Ectodermal cell (in vitro differentiated cells): ENCODE results near the gene MRS2.
"Not testable (repeated sequence)": the region's sequence is repeated elsewhere in the genome, so short reads cannot be mapped to it uniquely, and the experiment has no call there.

Source experiments
- H3K27ac ChIP-seq: 2 replicates; pipeline ENCODE4 v1.7.0; 2013; ENCODE audit warnings: mild to moderate bottlenecking, low read depth, low read length; ENCODE audit not compliant: insufficient read depth, poor library complexity, severe bottlenecking
- H3K27me3 ChIP-seq: 2 replicates; pipeline ENCODE4 v1.7.0; 2013; ENCODE audit warnings: mild to moderate bottlenecking, low read length; ENCODE audit not compliant: insufficient read depth, control insufficient read depth, poor library complexity, severe bottlenecking
- H3K36me3 ChIP-seq: one replicate; pipeline ENCODE4 v1.7.0; 2013; ENCODE audit warnings: low read length; ENCODE audit not compliant: control insufficient read depth, insufficient read depth
- H3K4me1 ChIP-seq: one replicate; pipeline ENCODE4 v1.7.0; 2013; ENCODE audit warnings: low read length; ENCODE audit not compliant: control insufficient read depth, insufficient read depth
- H3K4me3 ChIP-seq: 2 replicates; pipeline ENCODE4 v1.7.0; 2013; ENCODE audit warnings: low read depth, low read length, control low read depth; ENCODE audit not compliant: insufficient read depth
- H3K9me3 ChIP-seq: 2 replicates; pipeline ENCODE4 v1.7.0; 2013; ENCODE audit warnings: mild to moderate bottlenecking, low read length, moderate library complexity; ENCODE audit not compliant: control insufficient read depth
- WGBS, 2 experiments: methylation state at CpG; one replicate each; pipeline ENCODE4 v1.1.7; 2013; ENCODE audit warnings: missing lambda C conversion rate in 2 of 2; 5-methylcytosine and 5-hydroxymethylcytosine counted together

MRS2 gene

DNA sequence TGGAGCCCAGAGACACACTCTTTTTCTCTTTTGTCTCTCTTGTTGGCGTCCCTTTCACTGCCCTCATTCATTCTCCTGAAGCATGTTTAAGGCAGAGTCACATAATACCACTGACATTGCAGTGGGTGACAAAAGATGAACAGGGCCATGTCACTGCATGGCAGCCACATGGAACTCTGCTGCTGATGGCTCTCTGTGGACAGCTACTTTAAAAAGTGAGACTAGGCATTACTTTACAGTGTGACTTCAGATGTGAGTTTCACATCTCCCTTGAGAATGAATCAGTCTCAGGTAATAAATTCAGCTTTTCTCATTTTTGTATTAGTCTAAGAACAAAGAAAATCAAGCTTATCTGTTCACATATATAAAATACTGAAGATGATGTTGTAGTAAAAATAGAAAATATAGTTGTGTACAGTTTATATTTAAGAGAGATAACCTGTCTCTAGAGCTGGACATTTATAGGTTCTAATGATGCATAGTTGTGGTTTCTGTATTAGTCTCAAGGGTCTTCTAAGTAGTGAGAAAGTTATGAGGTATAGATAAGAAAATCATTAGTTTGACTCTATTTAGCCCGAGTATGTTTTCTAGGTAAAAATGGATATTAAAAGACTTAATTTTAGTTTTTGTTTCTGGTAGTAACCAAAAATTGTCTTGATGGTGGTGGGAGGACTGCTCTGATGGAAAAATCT is 6.1 kb downstream of the MRS2 start:
- 88 to 93% methylated on average over 2 of the region's 2 CpGs for WGBS, 2 experiments
- Histone ChIP-seq H3K9me3 (no peaks in the 10 kb centered on the region), H3K4me1 (no peaks in the 10 kb centered on the region), H3K36me3 (peaks cover 20% of the 10 kb centered on the region), H3K4me3 (no peak overlapping the region), H3K27ac (no peak overlapping the region), H3K27me3 (no peaks in the 10 kb centered on the region)

DNA sequence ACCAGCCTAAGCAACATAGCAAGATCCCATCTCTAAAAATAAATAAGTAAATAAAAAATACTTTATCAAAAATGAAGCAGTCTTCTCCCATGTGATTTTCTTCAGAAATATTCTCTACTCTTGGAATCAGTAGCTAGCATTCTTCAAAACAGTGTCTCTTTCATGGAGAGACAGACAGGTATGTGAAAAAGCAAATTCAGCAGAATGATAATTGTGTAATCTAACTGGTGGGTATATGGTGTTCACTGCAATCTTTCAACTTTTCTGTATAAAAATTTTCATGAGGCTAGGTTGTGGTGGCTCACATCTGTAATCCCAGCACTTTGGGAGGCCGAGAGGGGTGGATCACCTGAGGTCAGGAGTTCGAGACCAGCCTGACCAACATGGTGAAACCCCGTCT is 7.9 kb downstream of the MRS2 start:
- WGBS, 2 experiments = 94 to 97% methylated on average over 3 of the region's 3 CpGs
- H3K36me3 ChIP-seq = peaks cover 27% of the 10 kb centered on the region
- no peak overlapping the region for H3K4me3 ChIP-seq
- no peak overlapping the region for H3K27ac ChIP-seq
- H3K27me3 ChIP-seq = no peaks in the 10 kb centered on the region
- H3K9me3 ChIP-seq = no peaks in the 10 kb centered on the region
- H3K4me1 ChIP-seq = no peaks in the 10 kb centered on the region

DNA sequence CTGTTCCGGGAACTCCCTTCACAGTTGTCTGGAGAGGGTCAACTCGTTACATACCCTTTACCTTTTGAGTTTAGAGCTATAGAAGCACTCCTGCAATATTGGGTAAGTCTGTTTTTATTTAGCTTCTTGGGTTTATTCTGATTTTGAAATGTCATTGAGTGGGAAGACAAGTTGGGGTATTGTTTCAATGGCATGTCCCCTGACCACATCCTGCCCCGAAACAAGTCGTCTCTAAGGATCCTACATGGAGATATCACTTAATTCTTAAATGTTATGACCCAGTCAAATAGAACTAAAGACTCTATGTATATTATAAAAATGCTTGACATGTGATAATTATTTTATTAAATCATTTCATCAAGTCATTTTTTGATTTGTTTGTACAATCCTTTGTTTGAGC is 9.6 kb downstream of the MRS2 start:
- peaks cover 32% of the 10 kb centered on the region for H3K36me3 ChIP-seq
- 98 to 100% methylated on average over 2 to 4 of the region's 4 CpGs for WGBS, 2 experiments

DNA sequence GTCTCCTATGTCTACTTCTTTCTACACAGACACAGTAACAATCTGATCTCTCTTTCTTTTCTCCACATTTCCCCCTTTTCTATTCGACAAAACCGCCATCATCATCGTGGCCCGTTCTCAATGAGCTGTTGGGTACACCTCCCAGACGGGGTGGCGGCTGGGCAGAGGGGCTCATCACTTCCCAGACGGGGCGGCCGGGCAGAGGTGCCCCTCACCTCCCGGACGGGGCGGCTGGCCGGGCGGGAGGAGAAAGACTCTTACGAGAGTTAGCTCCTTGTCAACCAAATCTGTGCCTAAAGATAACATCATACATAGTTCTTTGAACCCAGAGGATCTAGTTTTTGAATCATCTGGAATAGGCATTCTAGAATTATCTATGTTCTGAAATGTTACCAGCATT is 11.8 kb downstream of the MRS2 start:
- 95 to 97% methylated on average over 15 of the region's 15 CpGs for WGBS, 2 experiments
- H3K4me1 ChIP-seq, H3K4me3 ChIP-seq, H3K27ac ChIP-seq, H3K9me3 ChIP-seq, H3K27me3 ChIP-seq: not testable (repeated sequence)
- peaks cover 28% of the 10 kb centered on the region for H3K36me3 ChIP-seq

More for the DNA sequence above, 9.6 kb downstream of the MRS2 start:
- Histone ChIP-seq H3K9me3 (no peaks in the 10 kb centered on the region), H3K27me3 (no peaks in the 10 kb centered on the region), H3K4me3 (no peak overlapping the region), H3K27ac (no peak overlapping the region), H3K4me1 (no peaks in the 10 kb centered on the region)

DNA sequence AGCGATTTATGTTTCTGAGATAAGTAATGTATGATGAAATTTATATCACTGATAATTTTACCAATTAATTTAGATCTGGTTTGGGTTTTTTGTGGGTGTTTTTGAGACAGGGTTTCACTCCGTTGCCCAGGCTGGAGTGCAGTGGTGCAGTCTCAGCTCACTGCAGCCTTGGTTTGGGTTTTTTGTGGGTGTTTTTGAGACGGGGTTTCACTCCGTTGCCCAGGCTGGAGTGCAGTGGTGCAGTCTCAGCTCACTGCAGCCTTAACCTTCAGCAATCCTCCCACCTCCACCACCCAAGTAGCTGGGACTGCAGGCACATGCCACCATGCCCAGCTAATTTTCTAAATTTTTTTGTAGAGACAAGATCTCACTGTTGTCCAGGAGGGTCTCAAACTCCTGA is 13.0 kb downstream of the MRS2 start:
- peaks cover 40% of the 10 kb centered on the region for H3K36me3 ChIP-seq
- H3K4me3 ChIP-seq = no peak overlapping the region
- H3K4me1 ChIP-seq = no peaks in the 10 kb centered on the region
- WGBS, 2 experiments = 92 to 96% methylated on average over 3 to 4 of the region's 4 CpGs
- H3K27me3 ChIP-seq = no peaks in the 10 kb centered on the region
- no peaks in the 10 kb centered on the region for H3K9me3 ChIP-seq
- no peak overlapping the region for H3K27ac ChIP-seq

DNA sequence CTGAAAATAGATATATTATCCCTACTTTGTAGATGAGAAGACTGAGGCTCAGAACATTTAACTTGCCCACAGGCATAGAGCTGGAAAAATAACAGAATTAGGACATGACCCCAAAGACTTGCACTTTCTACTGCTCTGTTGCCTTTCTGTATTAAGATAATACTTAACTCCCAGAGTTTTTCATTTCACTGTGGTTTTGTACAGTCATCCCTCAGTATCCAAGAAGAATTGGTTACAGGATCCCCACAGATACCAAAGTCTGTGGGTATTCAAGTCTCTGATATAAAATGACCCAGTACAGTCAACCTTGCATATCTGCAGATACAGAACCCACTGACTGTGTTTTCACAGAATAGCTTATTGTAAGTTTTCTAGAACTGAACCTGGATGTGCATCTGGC is 16.8 kb downstream of the MRS2 start:
- no peaks in the 10 kb centered on the region for H3K27me3 ChIP-seq
- H3K4me3 ChIP-seq = no peak overlapping the region
- no peaks in the 10 kb centered on the region for H3K4me1 ChIP-seq
- H3K9me3 ChIP-seq = no peaks in the 10 kb centered on the region
- peaks cover 38% of the 10 kb centered on the region for H3K36me3 ChIP-seq
- no peak overlapping the region for H3K27ac ChIP-seq

DNA sequence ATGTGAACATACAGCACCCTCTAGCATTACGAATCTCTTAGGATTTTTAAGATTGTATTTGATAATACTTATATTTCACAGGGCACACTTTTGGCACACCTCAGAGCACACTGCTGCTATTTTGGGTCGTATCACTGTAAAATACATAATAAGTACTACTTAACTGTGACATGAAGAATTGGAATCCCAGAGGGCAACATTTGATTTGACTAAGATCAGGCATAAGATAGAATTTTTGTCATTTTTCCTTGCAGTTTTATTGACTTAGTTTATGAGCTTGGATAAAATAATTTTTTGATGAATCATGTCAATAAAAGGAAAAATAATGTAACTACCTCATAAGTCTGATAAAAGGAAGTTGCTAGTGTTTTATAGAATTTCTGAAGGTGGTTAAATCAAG is 22.4 kb downstream of the MRS2 start:
- Histone ChIP-seq H3K9me3 (no peaks in the 10 kb centered on the region), H3K27ac (no peak overlapping the region), H3K27me3 (no peaks in the 10 kb centered on the region), H3K4me3 (no peak overlapping the region), H3K36me3 (peaks cover 17% of the 10 kb centered on the region), H3K4me1 (no peaks in the 10 kb centered on the region)
- WGBS, 2 experiments = 100% methylated on average over 1 to 2 of the region's 2 CpGs

DNA sequence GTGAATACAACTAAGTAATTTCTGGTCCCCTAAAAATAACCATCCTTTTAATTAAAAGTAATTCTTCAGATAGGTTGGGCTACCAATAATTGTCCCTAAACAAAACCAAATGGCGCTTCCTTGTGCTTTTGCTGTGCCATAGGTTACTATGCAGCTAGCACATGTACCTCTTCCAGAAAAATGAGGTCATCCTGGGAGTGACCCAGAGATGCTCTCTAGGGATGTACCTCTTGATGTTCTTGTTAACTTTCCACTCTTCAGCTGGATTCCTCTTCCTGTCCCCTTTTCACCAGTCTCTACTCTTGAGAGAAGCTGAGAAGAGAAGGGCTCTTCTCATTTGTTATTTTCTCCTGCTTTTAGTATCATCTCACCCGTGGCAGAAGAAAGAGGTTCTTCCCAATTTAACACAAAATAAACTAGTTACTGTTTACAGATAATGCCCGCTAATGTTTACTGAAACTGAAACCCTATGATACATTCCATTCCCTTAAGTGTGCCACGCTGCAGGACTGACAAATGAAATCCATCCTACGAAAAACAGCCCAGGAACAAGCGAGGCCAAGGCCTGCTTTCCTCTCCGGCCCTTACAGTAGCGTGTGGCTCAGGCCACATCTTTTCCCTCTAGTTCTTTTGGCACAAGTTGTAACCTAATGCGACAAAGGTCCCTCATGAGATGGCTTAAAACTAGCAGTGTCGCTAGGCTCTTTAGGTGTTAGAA is 24.2 kb downstream of the MRS2 start:
- Histone ChIP-seq H3K9me3 (no peaks in the 10 kb centered on the region), H3K27me3 (no peaks in the 10 kb centered on the region), H3K36me3 (peaks cover 11% of the 10 kb centered on the region), H3K4me3 (no peak overlapping the region), H3K4me1 (no peaks in the 10 kb centered on the region), H3K27ac (no peak overlapping the region)
- 92 to 94% methylated on average over 10 of the region's 10 CpGs for WGBS, 2 experiments

DNA sequence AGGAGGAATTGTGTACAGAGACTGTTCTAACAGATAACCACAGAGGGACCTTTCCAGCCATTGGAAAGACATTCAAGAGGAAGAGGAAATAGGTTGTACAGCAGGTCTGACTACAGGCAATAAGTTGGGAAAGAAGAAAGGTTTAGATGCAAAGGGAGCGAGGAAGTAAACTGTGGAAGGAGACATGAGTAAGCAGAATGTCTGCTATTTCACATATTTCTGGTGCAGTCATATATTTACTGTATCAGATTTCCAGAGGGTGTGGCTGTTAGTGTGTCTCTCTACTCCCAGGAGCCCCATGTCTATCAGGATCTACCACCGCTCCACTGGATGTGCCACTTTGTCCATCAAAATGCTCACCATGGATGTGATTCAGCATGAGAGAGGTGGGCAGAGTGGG is 25.9 kb downstream of the MRS2 start:
- 96 to 97% methylated on average over 2 of the region's 2 CpGs for WGBS, 2 experiments
- Histone ChIP-seq H3K27me3 (no peaks in the 10 kb centered on the region), H3K36me3 (peaks cover 3% of the 10 kb centered on the region), H3K4me1 (no peaks in the 10 kb centered on the region), H3K27ac (no peak overlapping the region), H3K4me3 (no peak overlapping the region), H3K9me3 (no peaks in the 10 kb centered on the region)

DNA sequence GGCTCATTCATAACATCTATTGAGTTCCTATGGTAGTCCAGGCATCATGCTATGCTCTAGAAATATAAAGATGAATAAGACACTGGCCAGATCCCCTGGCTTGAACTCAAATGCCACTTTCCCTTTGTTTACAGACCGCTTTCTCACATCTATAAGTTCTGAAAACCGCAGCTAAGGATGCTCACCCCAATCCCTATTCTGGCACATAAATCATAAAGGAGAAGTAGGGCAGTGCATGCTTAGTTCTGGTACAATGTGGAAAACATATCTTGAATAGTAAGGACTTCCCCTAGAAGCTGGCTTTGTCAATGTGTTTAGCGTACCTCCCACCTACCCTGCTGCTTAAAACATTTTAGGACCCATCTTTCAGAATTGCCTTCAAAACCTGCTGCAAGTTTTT is 26.4 kb downstream of the MRS2 start:
- no peak overlapping the region for H3K4me3 ChIP-seq
- H3K27ac ChIP-seq = no peak overlapping the region
- peaks cover 3% of the 10 kb centered on the region for H3K36me3 ChIP-seq
- no peaks in the 10 kb centered on the region for H3K4me1 ChIP-seq
- 94 to 96% methylated on average over 3 of the region's 3 CpGs for WGBS, 2 experiments
- H3K9me3 ChIP-seq = no peaks in the 10 kb centered on the region
- H3K27me3 ChIP-seq = no peaks in the 10 kb centered on the region
